ENCODE measurements around the gene CUTC. TPM values are rescaled to one million over a fixed set of nuclear protein-coding genes. Genes with fewer than 3 reads are reported as not detected.
"Not testable (repeated sequence)": the region's sequence is repeated elsewhere in the genome, so short reads cannot be mapped to it uniquely, and the experiment has no call there.

CUTC gene
- polyA plus RNA-seq (ENCODE audit: insufficient read length in 3 of 3) = 10 to 100 TPM; 24.7 to 28.9 (median 28.0) TPM

GRCh38 chr10:99732033-99732842 is at the start of gene CUTC, which contains the start of gene COX15:
CUTC (plus strand) TSS chr10:99732234; CDS start chr10:99732349, 115 bp downstream.
COX15 (minus strand) TSS chr10:99732127; CDS start chr10:99732049, 78 bp downstream.
- DNase-seq (ENCODE audit: low read depth in 3 of 3, low spot score in 2 of 3) = peak; percentile 95 to 97 (median 96)

GRCh38 chr10:99682752-99683151 is 49.3 kb upstream of the CUTC start:
- no peak for DNase-seq (ENCODE audit: low read depth in 3 of 3, low spot score in 2 of 3)

GRCh38 chr10:99685597-99685967 is 46.5 kb upstream of the CUTC start:
- DNase-seq (ENCODE audit: low read depth in 3 of 3, low spot score in 2 of 3) = no peak

- DNase-seq (ENCODE audit: low read depth in 3 of 3, low spot score in 2 of 3) = no peak
Observed at GRCh38 chr10:99689461-99689860, 42.6 kb upstream of the CUTC start.

GRCh38 chr10:99693933-99694583 is 38.0 kb upstream of the CUTC start:
- no peak for DNase-seq (ENCODE audit: low read depth in 3 of 3, low spot score in 2 of 3)

GRCh38 chr10:99695761-99696160 is 36.3 kb upstream of the CUTC start:
- no peak for DNase-seq (ENCODE audit: low read depth in 3 of 3, low spot score in 2 of 3)

GRCh38 chr10:99698504-99699080 is 33.4 kb upstream of the CUTC start:
- no peak for DNase-seq (ENCODE audit: low read depth in 3 of 3, low spot score in 2 of 3)

GRCh38 chr10:99700649-99701048 is 31.4 kb upstream of the CUTC start:
- no peak for DNase-seq (ENCODE audit: low read depth in 3 of 3, low spot score in 2 of 3)

GRCh38 chr10:99708428-99709012 is 23.5 kb upstream of the CUTC start:
- DNase-seq (ENCODE audit: low read depth in 3 of 3, low spot score in 2 of 3) = peak in 1 of 3 donors; percentile 18

- DNase-seq (ENCODE audit: low read depth in 3 of 3, low spot score in 2 of 3) = no peak
Observed at GRCh38 chr10:99709480-99710229, 22.4 kb upstream of the CUTC start.

- DNase-seq (ENCODE audit: low read depth in 3 of 3, low spot score in 2 of 3) = peak in 1 of 3 donors; percentile 23
Observed at GRCh38 chr10:99711129-99711719, 20.8 kb upstream of the CUTC start.

- no peak for DNase-seq (ENCODE audit: low read depth in 3 of 3, low spot score in 2 of 3)
Observed at GRCh38 chr10:99714446-99714845, 17.6 kb upstream of the CUTC start.

GRCh38 chr10:99720387-99720786 is 11.6 kb upstream of the CUTC start:
- no peak for DNase-seq (ENCODE audit: low read depth in 3 of 3, low spot score in 2 of 3)

- DNase-seq (ENCODE audit: low read depth in 3 of 3, low spot score in 2 of 3) = no peak
Observed at GRCh38 chr10:99730026-99730425, 2.0 kb upstream of the CUTC start.

GRCh38 chr10:99731306-99732032 is 565 bp upstream of the CUTC start:
- no peak for DNase-seq (ENCODE audit: low read depth in 3 of 3, low spot score in 2 of 3)

GRCh38 chr10:99733366-99733765 is 1.3 kb downstream of the CUTC start:
- DNase-seq (ENCODE audit: low read depth in 3 of 3, low spot score in 2 of 3) = no peak

GRCh38 chr10:99734111-99734510 is 2.1 kb downstream of the CUTC start:
- not testable (repeated sequence) for DNase-seq (ENCODE audit: low read depth in 3 of 3, low spot score in 2 of 3)

- no peak for DNase-seq (ENCODE audit: low read depth in 3 of 3, low spot score in 2 of 3)
Observed at GRCh38 chr10:99740260-99740659, 8.2 kb downstream of the CUTC start.

GRCh38 chr10:99740933-99741559 is 9.0 kb downstream of the CUTC start:
- no peak for DNase-seq (ENCODE audit: low read depth in 3 of 3, low spot score in 2 of 3)
